ENCODE results near the gene TMEM53. TPM values are rescaled to one million over a fixed set of nuclear protein-coding genes. Genes with fewer than 3 reads are reported as not detected.

The TMEM53 gene
- total and polyA plus RNA-seq, 9 donors = 4.1 to 17.9 (median 11.4) TPM

DNA sequence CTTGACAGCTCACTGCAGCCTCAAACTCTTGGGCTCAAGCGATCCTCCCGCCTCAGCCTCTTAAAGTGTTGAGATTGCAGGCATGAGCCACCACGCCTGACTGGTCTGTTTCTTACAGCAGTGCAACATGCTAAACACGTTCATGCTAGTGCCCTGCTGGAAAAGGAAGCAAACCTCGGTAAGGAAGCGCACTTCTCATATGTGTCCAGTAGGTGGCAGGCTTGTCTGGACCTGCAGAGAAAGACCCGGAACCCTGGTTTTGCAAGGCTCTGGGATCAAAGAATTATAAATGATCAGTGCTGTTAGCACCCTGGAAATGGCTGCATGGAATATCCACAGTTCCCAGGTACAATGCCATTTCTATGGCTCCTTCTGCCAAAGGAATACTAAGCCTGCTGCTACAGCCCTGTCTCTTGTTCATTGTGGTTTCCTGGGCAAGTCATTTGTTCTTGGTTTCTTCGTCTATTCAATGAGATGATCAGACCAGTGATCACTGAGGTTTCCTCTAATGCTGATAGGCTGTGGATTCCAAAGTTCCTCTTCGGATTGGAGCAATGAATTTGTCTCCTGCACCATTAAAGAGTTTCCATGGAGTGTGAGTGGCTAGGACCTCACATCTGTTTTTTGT lies 40.8 kb upstream of the TMEM53 start:
- Histone ChIP-seq H3K27ac (no peak overlapping the region), H3K36me3 (no peaks in the 10 kb centered on the region), H3K9me3 (no peaks in the 10 kb centered on the region), H3K27me3 (no peaks in the 10 kb centered on the region), H3K4me1 (ENCODE audit: insufficient read depth) (no peaks in the 10 kb centered on the region), H3K4me3 (no peak overlapping the region)
- DNase-seq = peak; percentile 49 to 73 (median 62)
- no peak for TF ChIP-seq EP300 (IDR thresholded peaks at IDR 0.05)
- no peak for TF ChIP-seq POLR2A (IDR thresholded peaks at IDR 0.05)
- peak; percentile 68 to 73 (median 70) for TF ChIP-seq CTCF (IDR thresholded peaks at IDR 0.05)
- intact Hi-C loops (cut with DNase I) = no loop called here
- 10 to 13% (median 12%) methylated on average over 9 of the region's 9 CpGs for WGBS, 3 donors

- 85 to 92% (median 91%) methylated on average over 7 of the region's 7 CpGs for WGBS, 3 donors
- Histone ChIP-seq H3K27me3 (no peaks in the 10 kb centered on the region), H3K9me3 (no peaks in the 10 kb centered on the region), H3K4me1 (ENCODE audit: insufficient read depth) (no peaks in the 10 kb centered on the region), H3K4me3 (no peak overlapping the region), H3K36me3 (no peaks in the 10 kb centered on the region), H3K27ac (no peak overlapping the region)
- no peak for DNase-seq
- intact Hi-C loops (cut with DNase I) = no loop called here
- TF ChIP-seq CTCF (IDR thresholded peaks at IDR 0.05) = no peak
- no peak for TF ChIP-seq EP300 (IDR thresholded peaks at IDR 0.05)
- no peak for TF ChIP-seq POLR2A (IDR thresholded peaks at IDR 0.05)
These were observed 40.3 kb upstream of the TMEM53 start for GRCh38 chr1:44714532-44714931.

DNA sequence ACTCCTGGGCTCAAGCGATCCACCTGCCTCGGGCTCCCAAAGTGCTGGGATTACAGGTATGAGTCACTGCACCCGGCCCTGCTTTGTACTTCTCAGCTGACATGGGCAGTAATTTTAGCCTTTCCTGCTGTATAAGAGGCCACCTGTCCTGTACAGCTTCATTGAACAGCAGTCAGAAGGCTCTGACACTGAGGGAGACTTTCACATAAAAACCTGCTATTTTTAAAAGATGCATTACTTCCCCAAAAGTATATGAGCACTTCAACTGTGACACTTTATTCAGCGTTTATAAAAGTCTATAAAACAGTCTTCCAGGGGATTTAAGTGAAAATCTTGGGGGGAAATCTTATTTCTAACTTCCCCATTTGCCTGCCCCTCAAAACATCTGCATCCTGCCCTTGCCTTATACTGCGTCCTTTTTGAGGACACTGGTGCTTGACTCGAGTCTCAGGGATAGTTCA lies 39.1 kb upstream of the TMEM53 start:
- Histone ChIP-seq H3K36me3 (no peaks in the 10 kb centered on the region), H3K4me1 (ENCODE audit: insufficient read depth) (no peaks in the 10 kb centered on the region), H3K9me3 (no peaks in the 10 kb centered on the region), H3K27ac (no peak overlapping the region), H3K27me3 (no peaks in the 10 kb centered on the region), H3K4me3 (no peak overlapping the region)
- TF ChIP-seq EP300 (IDR thresholded peaks at IDR 0.05) (no peak), CTCF (IDR thresholded peaks at IDR 0.05) (no peak), POLR2A (IDR thresholded peaks at IDR 0.05) (no peak)
- 66 to 75% (median 66%) methylated on average over 6 of the region's 6 CpGs for WGBS, 3 donors
- intact Hi-C loops (cut with DNase I) = no loop called here
- DNase-seq = no peak

GRCh38 chr1:44707959-44708831 lies 33.9 kb upstream of the TMEM53 start:
- TF ChIP-seq CTCF (IDR thresholded peaks at IDR 0.05) (peak in 2 of 3 donors; percentile 18 to 35), EP300 (IDR thresholded peaks at IDR 0.05) (no peak)
- DNase-seq = no peak
- 41 to 44% (median 43%) methylated on average over 15 of the region's 15 CpGs for WGBS, 3 donors
- H3K9me3 ChIP-seq = no peaks in the 10 kb centered on the region
- H3K4me3 ChIP-seq = no peak overlapping the region
- intact Hi-C loops (cut with DNase I) = no loop called here
- no peaks in the 10 kb centered on the region for H3K4me1 ChIP-seq (ENCODE audit: insufficient read depth)
- no peaks in the 10 kb centered on the region for H3K36me3 ChIP-seq
- H3K27ac ChIP-seq = no peak overlapping the region
- no peaks in the 10 kb centered on the region for H3K27me3 ChIP-seq

Data from ovary (tissue), 9 donors.